T-helper 9 cell (primary cell): ENCODE measurements around the gene SPIN1.

Experiments used
- DNase-seq: peaks from one replicate; pipeline ENCODE4 v3.0.0-alpha.2; 2020

The SPIN1 gene

DNA sequence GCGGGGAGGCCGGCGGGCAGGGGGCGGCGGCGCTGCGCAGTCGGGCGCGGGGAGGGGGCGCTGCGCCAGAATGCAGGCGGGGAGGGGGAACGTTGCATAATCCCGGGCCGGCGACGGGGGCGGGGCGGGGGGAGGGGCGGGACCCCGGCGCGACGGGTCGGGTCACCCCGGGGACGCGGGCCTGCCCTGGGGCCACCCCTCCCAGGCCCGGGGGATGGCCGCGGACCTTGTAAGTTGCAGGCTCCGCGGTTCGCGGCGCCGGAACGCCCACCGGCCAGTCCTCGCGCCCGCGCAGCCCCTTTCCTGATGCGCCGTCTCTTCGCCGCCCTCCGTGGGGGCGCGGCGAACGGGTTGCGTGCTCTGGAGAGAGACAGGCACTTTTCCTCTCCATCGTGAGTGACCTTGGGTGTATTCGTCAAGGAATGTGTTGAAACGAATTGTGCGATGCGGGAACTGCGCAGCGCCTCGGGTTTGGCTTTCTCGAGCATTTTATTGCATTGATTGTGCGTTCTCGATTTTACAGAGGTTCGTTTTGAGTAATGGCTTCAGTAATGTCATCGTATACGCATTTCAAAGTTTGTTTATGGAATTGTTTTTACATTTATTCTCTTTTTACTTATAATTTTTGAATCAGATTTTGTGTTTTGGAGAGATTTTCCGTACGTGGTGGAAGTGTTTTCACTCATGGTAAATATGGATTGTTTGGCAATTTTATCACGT, 802 bp downstream of the SPIN1 start:
- no peak for DNase-seq

DNA sequence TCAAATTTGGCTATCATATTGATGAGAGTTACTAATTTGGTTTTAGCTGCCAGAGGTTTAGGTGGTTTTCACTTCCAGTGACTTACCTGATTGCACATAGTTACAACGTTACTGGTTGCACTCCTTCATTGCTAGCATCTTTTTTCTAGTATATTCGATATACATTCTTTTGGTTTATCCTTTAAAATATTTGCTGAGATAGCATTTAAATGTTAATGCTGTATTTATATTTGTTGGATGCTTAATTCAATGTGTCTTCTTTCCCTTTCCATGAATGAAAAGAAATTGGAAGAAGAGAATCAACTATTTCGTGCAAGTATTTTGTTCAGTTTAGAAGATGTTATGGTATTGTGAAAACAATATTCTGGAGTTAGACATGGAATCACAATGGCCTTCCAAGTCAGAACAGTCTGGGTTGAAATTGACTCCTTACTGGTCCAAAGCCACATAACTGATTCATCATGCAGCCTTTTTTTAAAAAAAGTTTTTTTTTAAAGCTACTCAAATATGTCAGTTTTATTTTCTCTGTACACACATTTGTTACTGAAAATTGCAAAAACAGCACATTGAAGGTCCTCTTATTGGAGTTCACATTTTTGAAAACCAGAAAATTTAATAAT, 2.2 kb downstream of the SPIN1 start:
- DNase-seq, result no peak

DNA sequence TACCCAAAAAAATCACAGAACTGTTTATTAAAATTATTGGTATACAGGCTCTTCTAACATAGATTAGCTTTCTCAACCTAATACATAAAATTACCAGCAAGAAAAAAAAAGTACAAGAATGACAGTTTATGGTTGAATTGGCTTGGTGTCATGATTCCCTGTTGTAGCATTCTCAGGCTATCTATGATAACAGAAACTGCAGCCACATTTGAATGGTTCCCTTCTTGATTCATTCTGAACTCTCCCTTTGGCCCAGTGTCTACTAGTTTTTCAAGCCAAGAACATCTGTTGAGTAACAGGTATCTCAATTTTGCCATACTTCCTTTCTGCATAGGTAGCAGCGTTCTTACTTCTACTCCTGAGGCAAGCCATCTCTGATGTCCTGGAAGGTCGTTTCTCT, 3.0 kb downstream of the SPIN1 start:
- no peak for DNase-seq

DNA sequence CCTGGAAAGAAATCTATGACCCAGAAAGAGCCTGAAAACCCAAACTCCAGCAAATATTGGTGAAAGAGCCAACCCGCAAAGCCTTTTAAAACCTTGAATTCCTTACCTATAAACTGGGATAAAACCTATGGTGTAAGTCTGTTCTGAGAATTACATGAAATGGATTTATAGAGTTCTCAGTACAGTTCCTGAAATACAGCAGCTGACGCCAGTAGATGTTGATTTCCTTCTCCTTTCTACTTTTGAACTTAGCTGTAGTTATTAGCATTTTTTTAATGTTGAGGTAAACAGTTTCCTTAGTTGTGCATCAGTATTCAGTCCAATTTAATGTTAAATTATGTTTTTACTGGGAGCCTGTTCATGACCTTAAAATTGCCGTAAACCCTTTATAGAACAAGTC, 3.7 kb downstream of the SPIN1 start:
- DNase-seq, result no peak

DNA sequence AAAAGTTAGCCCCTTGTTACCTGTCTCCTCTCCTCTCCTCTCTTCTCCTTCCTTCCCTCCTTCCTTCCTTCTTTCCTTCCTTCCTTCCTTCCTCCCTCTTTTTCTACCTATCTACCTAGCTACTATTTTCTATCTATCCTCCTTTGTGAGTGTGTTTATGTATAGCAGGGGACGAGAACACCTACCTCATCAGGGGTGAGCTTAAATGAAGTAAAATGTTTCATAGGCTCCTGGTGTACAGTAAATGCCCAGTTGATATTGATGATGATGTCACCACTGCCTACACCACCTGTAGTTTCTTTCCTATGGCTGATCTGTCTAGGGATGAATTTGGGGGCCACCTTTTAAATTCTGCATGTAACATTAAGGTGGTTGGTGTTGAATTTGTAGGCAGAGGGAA, 4.3 kb downstream of the SPIN1 start:
- no peak for DNase-seq

DNA sequence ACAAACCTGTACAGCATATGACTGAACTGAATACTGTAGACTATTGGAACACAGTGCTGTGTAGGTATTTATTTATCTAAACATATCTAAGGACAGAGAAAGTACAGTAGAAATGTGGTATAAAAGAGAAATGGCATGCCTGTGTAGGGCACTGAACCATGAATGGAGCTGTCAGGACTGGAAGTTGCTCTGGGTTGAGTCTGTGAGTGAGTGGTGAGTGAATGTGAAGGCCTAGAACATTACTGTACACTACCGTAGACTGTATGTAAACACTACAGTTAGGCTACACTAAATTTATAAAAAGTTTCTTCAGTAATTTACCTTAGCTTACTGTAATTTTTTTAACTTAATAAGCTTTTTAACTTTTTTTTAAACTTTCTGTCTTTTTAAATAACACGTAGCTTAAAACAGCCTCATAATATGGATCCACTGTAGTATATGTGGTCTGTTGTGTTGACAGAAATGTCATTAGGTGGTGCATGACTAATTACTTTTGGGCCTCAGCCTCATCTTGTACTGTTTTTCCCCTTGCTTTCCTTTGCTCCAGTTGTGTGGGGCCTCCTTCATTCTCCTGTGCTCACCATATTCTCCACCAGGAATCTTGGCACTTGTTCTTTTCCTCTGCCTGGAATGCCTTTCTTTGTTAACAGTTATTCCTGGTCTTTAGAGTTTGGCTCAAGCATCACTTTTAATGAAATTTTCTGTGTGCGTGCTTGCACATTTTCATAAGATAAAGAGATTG, 8.8 kb downstream of the SPIN1 start:
- DNase-seq, result no peak

DNA sequence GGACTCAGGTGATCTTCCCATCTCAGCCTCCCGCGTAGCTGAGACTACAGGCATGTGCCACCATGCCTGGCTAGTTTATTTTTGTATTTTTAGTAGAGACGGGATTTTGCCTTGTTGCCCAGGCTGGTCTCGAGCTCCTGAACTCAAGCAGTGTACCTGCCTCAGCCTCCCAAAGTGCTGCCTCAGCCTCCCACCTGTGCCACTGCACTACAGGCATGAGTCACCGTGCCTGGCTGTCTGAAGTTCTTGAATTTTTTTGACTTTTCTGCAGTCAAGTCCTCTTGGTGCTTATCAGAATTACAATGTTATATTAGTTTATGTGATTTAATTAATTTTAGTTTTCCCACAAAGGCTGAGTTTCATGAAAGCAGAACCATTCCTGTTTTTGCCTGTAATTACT, 9.8 kb downstream of the SPIN1 start:
- DNase-seq, result no peak

DNA sequence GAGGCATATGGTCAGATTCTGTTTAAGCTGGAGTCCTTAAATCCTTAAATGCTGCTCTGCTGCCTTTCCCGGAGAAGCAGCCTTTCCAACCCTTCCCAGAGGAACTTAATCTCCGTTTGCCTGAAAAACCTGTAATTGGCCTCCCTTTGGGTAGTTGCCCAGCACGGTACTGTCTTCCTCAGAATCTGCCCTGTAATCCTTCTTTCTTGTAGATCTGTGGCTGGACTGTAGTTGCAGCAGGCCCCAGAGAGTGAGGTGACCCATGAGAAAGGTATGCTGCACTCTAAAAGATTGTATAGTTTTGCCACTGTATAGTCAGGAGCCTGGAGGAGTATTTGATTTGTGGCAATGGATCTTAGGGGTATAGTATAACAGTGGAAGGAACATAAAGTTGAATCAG, 11.7 kb downstream of the SPIN1 start:
- no peak for DNase-seq

DNA sequence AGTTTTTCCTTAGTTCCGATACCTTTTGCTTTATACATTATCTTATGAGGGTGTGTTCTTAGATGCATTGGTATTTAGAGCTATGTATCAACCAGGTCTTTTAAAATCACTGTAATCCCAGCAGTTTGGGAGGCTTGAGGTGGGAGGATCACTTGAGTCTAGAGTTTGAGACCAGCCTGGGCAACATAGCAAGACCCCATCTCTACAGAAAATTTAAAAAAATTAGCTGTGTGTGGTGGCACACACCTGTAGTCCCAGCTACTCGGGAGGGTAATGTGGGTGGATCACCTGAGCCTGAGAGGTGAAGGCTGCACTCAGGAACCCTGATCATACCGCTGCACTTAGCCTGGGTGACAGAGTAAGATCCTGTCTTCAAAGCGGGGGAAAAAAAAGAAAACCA, 15.1 kb downstream of the SPIN1 start:
- no peak for DNase-seq

DNA sequence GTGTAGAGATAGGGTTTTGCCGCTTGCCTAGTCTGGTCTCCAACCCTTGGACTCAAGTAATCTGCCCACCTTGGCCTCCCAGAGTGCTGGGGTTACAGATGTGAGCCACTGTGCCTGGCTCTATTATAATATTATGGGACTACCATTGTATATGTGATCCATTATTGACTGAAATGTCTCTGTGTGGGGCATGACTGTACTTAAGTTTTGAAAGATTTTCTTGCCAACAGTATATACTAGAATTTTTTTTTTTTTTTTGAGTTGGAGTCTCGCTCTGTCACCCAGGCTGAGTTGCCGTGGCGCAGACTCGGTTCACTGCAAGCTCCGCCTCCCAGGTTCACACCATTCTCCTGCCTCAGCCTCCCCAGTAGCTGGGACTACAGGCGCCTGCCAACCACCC, 17.8 kb downstream of the SPIN1 start:
- no peak for DNase-seq

DNA sequence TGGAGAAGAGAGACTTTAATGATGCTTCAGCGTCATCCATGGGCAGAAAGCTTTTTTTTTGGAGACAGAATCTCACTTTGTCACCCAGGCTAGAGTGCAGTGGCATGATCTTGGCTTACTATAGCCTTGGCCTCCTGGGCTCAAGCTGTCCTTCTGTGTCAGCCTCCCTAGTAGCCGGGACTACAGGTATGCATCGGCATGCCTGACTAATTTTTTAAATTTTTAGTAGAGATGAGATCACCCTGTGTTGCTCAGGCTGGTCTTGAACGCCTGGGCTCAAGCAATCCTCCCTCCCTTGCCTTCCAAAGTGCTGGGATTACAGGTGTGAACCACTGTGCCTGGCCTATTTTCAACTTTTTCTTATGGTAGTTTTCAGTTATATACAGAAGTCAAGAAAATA, 23.2 kb downstream of the SPIN1 start:
- DNase-seq, result no peak

DNA sequence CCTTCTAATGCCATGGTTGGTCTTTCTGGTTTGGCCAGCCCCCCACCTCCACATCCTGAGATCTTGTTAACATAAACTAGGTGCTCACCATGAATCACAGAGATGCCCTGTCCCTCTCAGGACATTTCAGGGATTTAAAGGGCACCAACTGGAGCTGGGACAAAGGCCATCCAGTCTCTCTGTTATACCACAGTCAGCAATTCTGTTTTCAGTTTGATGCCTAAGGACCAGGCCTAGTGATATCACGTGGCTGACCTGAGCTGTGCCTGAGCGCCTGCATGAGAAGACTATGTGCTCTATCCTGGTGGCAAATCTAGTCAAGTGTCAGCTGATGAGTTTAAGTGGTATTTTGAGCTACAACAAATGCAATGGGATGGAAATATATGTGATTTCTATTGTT, 26.1 kb downstream of the SPIN1 start:
- DNase-seq, result no peak

DNA sequence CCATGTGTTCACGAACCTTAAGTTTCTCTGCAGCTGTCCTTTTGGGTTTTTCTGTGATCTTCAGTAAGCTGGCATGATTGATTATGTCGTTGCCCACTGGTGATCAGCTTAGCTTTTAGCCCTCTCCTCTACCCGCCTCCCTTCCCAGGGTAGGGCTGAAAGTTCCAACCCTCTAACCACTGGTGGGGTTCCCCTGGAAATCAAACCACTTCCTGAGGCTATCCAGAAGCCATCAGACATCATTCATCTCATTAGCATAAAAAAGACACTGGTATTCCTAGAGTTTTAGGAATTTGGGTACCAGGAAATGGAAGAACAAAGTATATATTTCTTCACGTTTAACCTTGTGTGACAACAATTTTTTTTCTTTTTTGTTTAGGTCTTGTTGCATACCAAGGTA, 29.8 kb downstream of the SPIN1 start:
- DNase-seq, result no peak

DNA sequence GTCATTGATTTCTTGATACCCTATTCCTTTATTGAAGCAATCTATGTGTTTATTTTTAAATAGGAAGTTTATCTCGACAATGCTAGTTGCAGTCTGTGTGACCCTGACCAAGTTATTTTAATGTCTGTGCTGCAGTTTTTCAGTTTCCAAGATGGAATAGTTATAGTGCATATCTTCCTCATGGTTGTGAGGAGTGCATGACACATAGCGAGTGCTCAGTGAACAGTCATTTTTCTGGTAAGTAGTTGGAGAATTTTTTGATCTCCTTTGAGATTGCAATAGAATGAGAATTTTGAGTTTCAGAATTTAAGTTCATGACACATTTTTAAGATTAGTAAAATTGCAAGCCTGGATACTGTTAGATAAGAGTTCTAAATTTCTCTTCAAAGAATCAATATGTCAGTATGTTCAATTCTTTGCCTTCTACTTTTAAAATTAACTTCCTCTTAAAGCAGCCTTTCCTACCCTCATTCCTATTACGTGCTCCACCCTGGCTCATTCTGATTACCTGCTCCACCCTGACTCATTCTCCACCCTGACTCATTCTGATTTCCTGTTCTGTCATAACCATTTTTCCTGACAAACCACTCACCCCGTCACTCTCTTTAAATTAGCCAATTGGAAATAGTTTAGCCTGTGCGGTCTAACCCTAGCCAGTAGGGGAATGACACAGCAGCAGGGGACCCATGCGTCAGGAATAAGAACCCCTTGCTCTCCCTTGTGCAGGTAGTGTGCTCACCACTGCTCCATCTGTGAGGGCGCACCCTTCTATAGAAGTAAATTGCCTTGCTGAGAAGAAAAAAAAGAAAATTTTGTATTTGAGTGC, 30.7 kb downstream of the SPIN1 start:
- no peak for DNase-seq

DNA sequence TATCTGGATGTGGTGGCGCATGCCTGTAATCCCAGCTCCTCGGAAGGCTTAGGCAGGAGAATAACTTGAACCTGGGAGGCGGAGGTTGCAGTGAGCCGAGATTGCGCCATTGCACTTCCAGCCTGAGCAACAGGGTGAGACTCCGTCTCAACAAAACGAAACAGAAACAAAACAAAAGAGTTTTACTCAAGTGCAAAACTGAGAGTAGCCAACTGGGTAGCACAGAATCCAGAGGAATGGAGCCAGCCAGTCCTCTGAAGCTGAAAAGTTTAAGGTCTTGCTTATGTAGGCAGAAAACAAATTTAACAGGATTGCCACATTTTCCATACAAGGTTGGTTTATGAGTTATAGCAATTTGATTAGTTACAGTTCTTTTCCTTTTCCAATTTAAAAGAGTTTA, 32.0 kb downstream of the SPIN1 start:
- DNase-seq, result no peak

DNA sequence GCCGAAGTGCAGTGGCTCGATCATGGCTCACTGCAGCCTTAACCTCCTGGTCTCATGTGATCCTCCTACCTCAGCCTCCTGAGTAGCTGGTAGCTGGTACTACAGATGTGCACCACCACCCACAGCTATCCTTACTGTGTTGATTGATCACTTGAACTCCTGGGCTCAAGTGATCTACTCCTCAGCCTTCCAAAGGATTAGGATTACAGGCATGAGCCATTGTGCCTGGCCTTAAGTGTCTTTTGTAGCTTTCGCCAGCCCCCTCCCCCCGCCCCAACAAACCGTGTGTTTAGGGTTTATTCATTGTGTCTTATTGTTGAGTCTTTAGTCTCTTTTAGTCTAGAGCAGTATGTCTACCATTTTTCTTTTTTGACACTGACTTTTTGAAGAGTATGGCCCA, 33.1 kb downstream of the SPIN1 start:
- no peak for DNase-seq

DNA sequence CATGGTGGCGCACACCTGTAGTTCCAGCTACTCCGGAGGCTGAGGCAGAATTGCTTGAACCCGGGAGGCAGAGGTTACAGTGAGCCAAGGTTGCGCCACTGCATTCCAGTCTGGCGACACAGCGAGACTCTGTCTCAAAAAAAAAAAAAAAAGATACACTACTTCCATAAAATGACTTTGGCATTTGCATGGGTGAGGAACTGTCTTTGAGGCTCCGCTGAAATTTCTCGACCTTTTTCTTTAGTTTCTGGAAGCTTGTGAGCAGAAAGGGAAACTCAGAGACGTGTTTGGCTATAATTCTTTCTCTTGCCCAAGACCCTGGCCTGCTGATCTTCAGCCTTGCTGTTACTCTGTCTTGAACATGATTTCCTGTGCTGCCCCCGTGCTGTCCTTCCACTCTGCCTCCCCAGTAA, 37.3 kb downstream of the SPIN1 start:
- DNase-seq, result no peak

DNA sequence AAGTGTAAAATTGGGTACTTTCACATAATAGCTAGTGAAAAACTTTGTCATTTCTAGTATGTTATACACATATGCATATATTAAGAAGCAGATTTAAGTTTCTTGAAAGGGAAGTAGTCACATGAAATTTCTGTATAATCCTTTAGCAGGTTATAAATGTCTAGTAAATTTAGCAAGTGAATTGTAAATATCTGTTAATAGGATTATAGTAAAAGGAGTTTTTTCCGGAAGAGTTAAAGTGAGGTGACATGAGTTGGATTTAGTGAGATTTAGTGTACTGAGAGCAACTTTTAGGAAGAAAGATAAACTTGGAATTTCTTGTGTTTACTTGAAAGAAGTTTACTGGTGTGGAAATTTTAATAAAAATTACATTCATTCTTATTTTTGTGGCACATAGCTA, 38.4 kb downstream of the SPIN1 start:
- no peak for DNase-seq

DNA sequence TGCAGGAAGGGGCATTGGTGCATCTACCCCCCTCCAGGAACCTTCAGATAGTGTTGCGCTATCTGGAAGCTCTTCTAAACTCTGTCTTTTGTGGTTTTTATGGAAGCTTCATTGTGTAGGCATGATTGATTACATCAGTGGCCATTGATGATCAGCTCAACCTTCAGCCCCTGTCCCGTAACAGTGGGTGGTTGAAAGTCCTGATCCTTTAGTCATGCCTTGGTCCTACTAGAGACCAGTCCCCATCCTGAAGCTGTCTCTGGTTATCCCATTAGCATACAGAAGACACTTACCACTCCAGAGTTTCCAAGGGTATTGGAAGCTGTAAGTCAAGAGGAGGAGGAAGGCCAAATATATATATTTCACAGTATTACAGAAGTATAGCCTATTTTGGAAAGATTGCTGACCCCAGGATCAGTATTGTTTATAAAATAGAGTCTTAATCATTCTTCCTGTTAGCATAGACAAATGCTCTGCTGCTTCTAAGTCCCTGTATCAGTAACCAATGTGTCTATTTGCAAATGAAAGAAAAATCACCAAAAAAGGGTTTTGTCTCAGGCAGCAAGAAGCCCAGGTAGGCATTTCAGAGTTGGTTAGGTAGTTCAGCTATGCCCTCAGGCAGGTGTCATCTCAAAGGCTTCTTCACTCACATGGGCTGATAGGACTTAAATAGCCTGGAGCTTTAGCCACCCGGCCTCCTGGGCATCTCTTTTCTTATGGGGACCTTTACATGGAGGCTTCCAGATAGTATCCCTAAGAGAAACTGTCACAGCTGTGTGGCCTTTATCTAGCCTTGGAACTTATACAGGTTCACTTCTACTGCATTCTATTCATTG, 41.6 kb downstream of the SPIN1 start:
- DNase-seq, result no peak

DNA sequence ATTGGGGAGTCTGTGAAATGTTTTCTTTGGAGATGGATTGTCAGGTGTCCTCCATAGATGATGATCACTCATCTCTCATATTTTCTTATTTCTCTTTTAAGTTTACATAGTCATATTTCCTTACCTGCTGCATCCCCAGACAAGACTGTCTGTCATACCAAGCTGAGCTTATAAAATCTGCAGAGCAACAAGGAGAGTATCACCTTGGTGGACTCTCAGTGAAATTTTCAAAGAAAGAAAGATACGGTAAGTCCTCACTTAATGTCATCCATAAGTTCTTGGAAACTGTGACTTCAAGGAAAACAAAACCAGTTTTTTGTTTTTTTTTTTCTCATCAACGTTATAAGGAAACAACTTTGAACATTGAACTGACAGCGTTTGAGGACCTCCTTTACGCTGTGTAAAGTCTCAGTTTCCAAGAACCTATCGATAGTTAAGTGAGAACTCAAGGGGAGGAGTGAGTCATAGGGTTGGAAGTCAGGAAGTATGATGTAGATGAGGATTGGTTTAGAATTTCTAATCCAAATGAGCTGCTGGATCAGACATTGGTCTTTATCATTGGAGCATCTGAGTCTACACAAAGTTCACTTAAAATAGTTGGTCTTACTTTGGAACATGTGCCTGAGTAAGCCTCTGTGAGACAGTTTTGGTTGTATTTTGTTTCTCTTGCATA, 45.5 kb downstream of the SPIN1 start:
- DNase-seq, result no peak

DNA sequence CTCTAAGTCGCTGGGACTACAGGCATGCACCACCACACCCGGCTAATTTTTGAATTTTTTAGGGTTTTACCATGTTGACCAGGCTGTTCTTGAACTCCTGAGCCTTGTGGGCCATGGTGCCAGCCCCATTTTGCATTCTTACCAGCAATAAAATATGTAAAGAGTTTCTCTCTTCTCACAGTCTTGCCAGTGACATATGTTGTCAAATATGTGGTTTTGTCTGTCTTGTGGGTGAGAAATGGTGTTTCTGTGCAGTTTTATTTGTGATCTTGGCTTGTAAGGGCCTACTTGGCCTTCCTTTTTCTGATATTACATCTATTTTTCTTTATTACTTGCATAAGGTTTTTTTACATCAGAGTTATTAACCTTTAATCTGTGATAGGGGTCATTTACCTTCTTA, 47.1 kb downstream of the SPIN1 start:
- no peak for DNase-seq

DNA sequence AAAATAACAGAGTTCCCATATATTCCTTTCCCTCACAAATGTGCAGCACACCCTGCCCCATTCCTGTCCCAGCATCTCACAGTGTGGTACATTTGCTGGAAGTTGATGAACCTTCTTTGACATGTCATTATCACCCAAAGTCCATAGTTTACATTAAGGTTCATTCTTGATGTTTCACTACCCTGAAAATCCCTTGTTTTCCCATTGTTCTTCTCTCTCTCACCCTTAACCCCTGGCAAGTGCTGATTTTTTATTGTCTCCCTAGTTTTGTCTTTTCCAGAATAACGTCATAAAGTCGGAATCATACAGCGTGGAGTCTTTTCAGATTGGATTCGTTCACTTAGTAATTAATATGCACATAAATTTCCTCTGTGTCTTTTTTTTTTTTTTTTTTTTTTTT, 48.1 kb downstream of the SPIN1 start:
- no peak for DNase-seq
